ENCODE measurements around the gene FAM124A.
A peak's percentile ranks its signal among the peaks of the same experiment; 100 is the strongest.

Gene FAM124A

DNA sequence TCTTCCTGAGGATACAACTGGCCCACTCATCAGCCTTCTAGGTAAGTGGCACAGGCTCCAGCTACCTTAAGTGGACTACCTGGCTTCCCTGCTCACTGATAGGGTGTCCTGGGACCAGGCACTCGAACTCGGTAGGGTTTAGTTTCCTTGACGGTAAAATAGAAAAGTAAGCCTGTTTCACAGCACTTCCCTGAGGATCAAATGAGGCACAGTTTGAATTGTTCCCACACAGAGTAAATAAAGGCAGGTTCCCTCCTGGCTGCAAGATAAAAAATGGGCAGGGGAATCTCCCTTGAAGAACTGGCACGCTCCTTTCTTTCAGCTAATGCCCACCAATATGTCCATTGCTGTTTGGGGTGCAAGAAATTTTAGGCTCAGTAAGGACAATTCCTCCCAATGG is 1.1 kb upstream of the FAM124A start:
- no peak for DNase-seq

DNA sequence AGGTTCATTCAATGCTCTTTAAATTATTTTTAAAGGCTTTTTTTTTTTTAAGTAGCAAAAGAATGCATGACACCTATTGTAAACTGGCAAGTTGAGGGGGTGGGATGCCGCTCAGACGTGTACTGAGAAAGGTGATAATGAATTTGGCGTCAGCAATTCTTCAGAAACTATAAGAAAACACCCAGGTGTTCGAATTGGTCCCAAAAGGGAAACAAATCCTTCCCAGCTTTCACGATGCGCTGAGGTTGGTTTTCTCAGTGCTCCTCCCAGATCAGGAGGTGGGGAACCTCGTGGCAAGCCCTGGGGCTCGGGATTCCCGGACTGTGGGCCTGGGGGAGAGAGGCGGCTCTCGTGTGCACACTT is 543 bp upstream of the FAM124A start:
- DNase-seq = no peak

DNA sequence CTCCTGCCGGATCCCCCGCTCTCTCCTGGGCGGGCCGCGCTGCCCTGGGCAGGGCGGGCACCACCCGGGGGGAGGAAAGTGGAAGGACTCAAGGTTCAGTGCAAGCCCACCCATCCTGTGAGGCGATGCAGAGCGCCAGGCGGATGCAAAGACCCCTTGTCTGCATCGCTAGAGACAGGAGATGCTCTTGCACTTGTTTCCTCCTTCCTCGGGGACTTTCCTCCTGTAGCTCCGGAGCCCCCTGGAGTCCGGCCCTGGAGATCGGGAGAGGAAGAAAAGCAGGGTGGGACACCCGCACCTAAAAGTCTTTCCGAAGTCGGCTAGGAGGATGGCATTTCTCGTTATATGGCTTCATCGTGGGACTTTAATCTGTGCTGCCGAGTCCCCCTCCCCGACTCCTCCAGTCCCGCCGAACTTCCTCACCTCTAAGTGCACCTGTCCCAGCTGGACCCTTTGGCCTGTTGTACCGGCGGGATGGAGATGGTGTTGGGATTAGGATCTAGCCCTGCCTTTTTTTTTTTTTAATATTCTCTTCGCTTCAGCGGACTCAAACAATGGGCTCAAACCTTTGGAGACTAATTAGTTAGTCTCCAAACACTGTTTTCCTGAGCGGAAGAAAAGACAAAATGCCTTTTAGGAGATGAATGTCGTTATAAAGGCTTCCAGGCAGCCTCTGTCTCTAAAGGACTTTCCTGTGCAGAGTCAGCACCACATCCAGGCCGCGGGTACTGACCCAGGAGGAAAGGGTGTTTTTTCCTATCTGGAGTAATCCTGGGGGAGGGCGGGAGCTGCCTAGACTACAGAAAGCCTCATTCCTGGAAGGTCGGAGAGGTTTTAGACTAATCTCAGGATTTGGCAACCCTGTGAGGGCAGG is 725 bp downstream of the FAM124A start:
- no peak for DNase-seq

DNA sequence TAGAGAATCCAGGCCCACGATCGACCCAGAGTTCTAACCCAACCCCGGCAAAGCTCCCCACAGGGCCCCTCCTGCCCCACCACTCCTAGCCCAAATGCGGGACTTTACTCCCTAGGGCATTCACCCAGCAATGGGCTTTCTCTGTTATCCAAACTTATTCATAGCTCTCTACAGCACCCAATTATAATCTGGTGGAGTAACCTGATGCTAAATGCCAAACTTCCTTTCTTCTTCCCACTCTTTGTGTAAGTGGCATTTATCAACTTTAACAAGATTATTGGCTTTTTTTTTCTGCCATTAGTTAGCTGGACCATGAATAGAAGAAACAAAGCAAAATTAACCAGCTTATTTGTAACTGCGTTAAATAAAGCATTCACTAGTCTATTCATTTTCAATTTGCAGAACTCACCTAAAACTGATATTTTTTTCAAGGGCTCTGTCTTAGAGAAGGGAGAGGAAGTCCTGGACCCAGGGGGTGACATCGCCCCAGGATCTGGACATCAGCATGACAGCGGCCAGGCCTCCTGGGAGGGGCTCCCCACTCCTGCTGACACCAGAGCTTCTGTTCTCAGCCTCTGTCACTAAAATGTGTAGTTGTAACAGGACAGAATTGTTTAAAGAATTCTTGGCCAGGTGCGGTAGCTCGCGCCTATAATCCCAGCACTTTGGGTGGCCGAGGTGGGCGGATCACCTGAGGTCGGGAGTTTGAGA is 1.5 kb downstream of the FAM124A start:
- DNase-seq = no peak

DNA sequence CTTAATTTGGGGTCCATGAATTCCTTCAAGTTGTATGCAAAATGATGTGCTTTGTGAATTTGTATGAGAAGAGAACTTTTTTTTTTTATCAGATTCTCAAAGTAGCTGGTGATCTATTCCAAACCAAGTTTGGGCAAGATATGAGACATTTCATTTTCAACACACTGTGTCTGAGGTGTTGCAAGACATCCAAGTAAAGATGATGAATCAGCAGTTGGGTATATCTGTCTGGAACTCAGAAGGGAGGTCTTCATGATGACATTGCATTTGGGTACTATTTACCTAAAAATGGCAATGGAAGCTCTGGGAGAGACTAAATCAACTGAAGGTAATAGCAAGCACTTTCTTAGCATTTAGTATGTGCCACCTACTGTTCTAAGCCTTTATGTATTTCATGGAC is 2.8 kb downstream of the FAM124A start:
- DNase-seq = no peak

DNA sequence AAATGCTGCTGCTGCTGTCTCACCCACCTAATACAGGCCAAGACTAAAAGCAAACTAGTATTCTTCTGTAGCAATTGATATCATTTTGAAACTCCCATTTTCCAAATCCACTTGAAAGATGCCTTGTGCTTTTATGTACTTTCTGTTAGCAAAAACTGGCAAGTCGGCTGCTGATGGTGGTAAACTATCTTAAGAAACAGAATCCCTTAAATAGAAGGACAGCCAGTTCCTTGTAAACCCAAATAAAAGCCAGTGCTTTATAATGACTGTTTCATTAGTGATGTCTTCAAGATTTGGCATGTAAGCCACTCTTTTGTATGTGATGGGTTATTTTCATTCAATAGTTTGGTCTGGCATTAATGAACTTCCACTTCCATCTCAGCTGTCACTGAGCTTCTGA is 5.2 kb downstream of the FAM124A start:
- no peak for DNase-seq

DNA sequence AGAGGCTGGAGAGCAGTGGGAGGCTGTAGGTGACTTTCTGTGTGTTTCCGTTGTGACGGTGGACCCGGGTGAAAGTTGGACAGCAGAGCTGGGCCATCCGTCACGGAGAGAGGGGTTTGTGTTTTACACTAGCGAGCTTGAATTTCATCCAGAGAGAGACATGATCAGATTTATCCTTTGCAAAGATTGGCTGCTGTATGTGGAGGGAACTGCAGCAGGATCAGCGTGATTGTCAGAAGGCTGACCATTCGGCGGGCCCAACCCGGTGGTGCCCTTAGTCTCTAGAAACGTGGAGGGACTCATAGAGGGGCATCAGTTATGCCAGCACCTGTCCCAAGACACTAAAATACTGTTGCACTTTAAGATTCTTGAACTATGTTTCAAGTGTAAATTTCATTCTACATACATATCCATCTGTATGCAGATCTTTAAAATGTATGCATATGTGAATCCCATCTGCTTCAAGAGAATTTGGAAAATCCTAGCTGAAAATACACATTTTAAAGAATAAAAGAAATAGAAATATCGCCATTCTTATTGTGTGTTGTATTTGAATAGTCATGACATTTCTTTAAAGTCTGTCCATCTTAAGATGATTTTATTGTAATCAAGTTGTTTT is 7.0 kb downstream of the FAM124A start:
- no peak for DNase-seq

DNA sequence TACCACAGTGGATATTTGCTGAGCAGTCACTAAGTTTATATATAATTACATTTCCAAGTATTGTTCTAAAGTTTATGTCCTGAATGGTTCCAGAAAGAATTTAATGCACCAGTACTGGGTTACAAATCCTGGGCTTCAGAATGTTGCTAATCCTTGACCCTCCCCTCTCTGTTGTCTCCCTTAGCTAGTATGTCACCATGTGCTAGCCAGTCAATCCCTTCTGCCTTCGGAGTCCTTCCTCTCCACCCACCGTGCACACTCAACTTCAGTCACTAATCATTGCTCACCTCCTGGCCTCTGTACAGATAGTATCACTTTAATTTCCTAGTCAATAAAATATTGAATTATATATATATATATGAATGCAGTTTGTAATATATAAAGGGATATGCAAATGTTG is 7.5 kb downstream of the FAM124A start:
- no peak for DNase-seq

DNA sequence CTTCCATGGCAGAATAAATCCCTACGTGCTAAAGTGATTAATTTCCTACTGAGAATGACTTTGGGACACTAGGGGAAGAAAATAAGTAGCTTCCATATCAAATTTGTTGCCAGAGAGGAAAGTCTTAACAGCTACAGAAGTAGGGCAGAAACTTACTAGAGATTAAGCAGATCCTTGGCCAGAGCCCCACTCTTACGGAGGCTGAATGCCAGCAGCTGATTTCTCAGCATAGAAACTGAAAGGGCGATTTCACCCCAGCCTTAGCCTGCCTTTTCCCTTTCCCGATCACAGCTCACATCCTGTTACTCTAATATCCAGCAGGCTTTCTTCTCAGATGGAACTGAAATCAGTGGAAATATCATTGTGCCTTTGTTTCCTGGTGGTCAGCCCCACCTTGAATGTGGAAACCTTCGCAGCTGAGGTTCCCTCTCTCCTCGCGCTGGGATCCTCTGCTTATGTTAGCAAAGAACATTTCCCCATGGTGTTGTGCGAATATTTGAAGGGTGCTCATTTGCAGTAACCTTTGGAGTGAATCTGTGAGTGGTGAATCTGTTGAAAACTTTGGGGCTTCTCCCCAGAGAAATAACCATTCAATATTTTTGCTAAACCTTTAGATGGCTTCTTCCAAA is 8.4 kb downstream of the FAM124A start:
- peak; percentile 64 for DNase-seq

DNA sequence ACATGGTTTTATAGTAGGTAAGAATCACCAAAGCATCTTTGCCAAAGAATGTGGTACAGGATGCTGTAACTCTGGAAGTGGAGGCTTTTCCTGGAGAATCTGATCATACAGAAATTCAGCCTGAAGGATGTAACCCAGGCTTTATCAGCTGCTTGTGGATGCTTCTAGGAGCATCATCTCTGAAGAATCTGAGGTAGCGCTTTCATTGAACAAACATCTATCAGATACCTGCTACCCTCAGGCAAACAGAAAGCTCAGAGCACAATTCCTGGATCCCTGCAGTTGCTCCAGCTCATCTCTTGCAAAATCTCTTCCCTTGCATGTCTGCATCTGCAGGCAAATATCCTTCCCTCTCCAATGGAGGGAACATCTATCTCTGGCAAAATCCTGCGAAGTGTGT is 9.3 kb downstream of the FAM124A start:
- DNase-seq = no peak

DNA sequence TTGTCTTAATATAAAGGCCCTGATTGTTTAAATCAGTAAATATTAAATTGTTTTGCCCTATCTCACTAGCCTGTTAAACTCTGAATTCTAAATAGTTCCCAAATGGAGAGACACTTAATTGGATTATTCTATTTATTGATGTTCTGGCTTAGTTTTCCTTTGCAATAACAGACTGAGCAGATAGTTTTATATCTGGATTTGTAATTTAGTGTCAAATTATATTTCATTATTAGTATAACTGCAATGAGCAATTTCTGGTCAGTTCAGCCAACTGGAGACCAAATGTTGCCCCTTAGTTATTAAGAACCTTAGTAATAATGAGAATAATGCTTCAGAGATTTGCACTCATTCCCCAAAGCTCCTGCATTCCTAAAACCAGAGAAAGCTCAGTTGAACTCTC is 10.1 kb downstream of the FAM124A start:
- DNase-seq = no peak

DNA sequence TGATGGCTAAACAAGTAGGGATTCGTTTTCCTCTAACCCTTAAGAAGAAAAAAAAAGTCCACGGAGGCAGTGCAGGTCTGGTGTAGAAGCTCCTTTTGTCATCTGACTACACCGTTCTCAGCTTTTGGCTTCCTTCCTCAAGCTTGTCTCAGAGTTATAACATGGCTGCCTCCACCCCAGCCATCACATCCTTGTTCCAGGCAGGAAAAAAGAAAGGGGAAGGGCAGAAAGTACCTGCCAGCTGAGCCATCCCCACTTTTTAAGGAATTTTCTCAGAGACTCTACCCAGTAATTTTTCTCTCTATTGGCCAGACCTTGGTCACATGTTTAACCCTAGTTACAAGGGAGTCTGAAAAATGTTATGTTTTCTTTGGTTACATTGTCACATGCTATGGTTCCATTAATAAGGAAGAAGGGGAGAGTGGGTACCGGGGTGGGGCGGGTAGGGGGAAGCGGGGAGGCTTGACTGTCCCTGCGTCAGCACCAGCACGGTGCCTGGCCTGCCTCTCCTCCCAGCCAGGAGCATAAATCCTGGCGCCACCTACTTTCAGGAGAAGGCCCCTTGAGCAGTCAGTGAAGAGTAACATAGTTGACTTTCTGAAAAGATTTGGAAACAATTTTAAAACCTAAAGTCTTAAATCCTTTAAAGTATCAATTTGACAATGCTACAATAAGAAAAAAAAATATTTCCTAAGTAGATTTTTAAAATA is 11.1 kb downstream of the FAM124A start:
- no peak for DNase-seq

DNA sequence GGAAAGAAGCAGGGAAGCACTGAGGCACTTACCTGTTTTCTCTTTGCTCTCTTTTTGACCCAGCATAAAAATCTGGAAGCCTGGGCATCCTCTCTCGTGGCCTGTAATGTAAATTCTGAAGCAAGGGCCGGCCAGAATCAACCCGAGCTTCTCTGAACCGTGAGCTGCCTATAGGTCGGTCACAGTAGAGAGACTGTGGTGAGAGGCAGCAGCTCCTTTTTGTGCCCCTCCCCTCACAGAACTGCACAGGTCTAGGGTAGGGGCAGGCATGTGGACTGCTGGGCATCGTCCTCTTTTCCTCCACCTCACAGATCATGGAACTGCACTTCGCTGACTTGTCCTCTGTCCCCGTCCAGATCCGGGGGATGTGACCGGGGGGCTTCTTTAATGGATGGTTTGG is 12.5 kb downstream of the FAM124A start:
- DNase-seq = no peak

DNA sequence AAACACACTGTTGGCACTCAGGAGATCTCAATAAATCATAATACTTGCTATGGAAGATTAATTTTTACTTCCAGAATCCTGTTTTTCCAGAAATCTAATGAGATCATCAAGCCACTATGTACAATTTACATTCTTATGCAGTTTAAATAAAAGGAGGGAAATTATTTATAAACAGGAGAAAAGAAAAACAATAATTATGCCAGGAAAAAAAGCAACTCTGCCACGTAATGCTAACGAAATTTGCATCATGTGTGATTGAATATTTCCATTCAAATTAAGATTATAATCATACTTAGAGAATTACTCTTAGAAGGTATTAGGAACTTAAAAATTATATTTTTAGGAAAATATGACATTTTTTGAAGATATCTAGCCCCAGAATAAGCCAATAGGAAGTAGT is 13.0 kb downstream of the FAM124A start:
- no peak for DNase-seq

DNA sequence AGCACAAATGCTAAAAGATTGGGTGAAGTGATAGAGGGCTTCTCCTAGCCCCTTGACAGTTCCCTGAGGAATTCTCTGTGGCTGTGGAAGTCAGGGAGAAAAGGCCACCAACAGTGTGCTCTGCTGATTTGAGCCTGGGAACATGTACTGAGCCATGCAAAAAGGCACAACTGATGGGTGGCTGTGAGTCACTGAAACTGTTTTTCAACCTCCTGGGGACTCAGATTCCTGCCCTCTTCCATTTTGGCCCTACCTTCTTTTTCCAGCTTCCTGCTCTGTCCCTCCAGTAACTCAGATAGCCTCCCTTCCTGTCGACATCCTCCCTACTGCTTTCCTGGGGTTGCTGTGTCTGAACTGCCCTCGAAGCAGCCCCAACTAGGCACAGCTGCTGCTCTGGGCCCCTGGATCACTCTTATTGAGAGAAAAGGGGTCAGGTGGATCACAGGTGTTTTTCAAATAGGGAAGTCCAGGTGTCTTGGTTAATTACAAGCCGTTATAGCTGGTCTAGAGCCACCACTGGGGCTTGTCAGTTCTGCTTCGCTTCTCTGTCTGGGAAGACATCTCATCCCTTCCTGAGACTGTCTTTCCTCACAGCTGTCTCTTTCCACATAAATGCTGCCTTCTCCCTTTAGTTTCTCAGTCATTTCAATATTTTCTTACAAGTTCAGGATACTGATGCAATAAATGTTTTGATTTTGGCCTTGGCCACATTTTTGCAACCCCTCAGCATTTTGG is 13.7 kb downstream of the FAM124A start:
- DNase-seq = no peak

DNA sequence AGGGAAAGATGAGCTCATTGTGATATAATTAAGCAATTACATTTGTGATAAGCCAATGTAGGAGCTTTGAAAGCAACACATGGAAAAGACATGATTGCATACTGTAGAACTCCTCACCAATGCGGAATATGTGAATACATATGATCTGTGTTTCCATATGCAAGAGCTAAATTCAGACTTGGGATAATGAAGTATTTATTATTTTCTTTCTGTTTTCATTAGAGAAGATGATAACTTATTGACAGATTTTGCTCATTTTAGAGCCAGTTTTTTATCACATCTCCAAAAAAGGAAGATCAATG is 14.2 kb downstream of the FAM124A start:
- no peak for DNase-seq

DNA sequence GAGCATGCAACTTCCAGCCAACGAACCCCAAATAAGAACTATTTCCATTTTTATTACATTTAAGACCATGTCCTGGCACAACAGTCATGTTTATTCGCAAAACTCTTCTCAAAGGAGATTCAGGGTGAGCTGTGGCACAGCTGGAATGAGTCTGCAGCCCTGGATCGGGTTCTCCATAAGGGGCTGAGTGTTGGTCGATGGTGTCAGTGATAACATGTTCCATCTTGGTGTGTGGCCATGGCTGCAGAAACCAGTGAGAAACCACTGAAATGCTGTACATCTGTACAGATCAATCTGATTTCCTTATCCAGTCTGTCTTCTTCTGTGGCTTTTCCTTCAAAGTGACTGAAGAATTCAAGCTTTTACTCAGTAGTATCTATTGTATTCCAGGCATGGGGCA is 15.2 kb downstream of the FAM124A start:
- DNase-seq = no peak

DNA sequence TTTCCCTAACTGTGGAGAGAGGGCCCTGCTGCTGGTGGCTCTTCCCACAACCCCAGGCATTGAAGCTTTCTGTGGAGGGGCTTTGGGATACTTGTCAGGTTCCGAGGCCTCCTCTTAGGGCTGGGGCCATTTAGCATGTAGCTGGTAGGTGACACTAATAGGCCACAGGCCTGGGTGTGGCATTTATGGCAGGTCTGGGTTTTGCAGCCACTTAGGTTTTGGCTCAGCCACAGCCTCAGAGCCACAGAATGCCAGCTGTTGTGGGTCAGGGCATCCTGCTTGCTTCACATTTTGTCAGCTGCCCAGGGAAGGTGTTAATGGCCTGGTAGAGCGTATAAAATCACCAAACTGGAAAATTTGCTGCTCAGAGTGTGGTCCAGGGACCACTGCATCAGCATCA is 15.7 kb downstream of the FAM124A start:
- DNase-seq = no peak

DNA sequence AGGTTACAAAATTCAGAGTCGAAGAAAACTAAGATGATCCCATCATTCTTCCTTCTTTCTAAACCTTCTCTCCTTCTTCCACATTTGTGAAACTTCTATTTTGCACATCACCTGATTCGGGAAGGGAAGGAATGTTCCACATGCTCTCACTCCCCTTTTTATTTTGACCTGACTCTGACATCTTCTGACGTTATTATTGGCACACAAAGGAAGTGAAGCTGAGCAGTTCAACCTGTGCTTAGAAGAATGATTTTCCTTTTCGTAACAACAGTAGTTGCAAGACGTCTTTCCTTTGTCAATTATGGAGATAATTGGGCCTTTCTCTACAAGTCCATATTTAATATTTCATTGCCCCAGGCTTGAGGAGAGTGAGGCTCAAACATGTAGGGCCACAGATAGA is 18.0 kb downstream of the FAM124A start:
- no peak for DNase-seq

DNA sequence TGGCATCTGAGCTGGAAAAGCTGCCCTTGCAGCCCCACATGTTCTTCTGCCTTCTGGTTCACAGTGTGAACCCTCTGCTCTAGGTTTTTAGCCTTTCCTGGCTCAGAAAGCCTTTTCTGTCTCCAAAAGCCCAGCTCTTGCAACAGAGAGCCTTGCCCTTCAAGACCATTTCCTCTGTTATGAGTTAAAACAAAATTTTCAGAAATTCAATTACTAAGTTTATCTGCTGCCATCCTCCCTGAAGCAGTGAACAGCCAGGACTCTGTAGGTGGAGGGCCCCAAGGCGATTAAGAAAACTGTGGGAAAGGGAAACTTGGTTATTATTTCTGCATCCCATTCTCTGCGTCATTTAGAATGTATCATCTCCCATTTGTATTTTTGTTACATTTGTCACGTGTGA is 18.8 kb downstream of the FAM124A start:
- no peak for DNase-seq

DNA sequence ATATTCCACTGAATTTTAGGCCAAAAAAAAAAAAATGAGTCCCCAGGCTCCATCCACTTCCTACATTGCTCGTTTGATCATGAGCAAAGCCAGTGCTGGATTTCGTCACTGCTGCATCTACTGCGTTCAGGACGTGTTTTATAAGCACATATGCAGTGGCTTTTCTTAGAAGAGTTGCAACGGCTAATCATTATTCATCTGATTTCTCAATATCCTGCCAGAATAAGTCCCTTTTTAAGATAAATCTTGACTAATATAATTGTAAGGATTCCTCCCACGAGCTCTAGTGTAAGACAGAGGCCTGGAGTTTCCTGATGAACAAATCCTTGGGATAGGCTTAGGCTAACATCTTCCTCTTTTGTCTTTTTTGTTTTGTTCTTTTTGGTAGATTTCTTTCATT is 19.5 kb downstream of the FAM124A start:
- DNase-seq = no peak

DNA sequence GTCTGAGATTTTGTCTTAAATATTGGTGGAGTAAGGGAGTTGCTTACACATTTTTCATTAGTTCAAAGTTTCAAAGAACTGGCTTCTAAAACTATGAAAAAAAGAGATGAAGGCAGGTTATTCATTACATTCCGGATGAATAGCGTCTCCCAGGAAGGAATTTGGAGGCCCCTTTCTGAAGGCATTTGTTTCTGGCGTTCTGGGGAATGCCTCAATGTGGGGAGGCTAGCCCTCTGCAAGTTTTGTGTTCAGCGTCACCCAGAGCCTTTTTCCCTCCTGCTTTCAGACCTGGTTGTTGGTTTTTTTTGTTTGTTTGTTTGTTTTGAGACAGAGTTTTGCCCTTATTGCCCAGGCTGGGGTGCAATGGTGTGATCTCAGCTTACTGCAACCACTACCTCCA is 21.0 kb downstream of the FAM124A start:
- DNase-seq = no peak

DNA sequence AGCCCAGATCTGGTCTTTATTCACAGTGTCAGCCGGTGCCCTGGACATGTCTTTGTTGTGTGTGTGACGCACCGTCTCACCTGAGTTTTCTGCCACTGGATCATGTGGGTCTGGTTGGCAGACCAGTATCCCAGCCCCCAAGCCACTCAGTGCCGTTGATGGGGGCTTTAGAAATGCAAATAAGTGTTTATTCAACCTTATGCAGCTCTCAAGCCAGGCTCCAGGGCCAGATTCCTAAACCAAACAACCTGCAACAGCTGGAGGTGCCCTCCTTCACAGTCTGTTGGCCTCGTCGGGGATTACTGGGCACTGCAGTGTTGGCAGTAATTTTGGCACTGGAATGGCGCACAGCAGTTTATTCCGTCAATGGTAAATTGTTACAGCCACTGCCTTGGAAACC is 21.6 kb downstream of the FAM124A start:
- DNase-seq = no peak
